Measurements from ENCODE around the gene RAB11FIP5.
"Not testable (repeated sequence)": the region's sequence is repeated elsewhere in the genome, so short reads cannot be mapped to it uniquely, and the experiment has no call there.

RAB11FIP5 gene

DNA sequence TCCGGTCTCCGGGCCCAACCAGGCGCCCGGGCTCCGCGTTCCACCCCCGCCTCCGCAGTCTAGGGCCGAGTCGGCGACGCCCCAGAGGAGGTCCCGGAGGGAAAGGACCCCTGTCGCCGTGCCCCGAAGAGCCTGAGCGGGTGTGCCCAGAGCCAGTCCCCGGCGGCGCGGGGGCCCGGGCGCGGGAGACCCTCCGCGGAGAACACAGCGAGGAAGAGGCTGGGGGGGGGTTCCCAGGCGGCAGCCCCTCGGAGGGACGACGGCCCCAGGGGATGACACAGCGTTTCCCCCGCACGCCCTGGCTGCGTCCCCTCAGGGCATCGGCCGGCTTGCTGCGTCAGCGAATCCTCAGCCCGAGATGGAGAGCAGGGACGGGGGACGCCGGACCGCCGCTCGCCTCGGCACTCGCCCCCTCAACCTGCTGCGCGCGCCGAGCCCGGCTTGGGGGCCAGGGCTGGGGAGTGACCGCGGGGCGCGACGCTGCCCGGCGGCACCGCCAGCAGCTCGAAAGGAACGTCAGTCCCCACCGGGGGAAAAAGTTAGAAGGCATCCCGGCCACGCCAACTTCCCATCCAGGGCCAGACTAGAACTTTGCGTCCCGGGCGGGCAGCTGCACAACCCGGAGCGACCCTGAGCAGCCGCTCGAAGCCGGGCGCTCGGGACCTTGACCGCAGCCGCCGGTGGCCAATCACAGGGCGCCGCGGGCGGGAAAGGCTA lies 41.9 kb downstream of the RAB11FIP5 start:
- TF ChIP-seq, protein P1, sequence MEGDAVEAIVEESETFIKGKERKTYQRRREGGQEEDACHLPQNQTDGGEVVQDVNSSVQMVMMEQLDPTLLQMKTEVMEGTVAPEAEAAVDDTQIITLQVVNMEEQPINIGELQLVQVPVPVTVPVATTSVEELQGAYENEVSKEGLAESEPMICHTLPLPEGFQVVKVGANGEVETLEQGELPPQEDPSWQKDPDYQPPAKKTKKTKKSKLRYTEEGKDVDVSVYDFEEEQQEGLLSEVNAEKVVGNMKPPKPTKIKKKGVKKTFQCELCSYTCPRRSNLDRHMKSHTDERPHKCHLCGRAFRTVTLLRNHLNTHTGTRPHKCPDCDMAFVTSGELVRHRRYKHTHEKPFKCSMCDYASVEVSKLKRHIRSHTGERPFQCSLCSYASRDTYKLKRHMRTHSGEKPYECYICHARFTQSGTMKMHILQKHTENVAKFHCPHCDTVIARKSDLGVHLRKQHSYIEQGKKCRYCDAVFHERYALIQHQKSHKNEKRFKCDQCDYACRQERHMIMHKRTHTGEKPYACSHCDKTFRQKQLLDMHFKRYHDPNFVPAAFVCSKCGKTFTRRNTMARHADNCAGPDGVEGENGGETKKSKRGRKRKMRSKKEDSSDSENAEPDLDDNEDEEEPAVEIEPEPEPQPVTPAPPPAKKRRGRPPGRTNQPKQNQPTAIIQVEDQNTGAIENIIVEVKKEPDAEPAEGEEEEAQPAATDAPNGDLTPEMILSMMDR (IDR thresholded peaks at IDR 0.05; ENCODE audit: low read depth, low read length): no peak

DNA sequence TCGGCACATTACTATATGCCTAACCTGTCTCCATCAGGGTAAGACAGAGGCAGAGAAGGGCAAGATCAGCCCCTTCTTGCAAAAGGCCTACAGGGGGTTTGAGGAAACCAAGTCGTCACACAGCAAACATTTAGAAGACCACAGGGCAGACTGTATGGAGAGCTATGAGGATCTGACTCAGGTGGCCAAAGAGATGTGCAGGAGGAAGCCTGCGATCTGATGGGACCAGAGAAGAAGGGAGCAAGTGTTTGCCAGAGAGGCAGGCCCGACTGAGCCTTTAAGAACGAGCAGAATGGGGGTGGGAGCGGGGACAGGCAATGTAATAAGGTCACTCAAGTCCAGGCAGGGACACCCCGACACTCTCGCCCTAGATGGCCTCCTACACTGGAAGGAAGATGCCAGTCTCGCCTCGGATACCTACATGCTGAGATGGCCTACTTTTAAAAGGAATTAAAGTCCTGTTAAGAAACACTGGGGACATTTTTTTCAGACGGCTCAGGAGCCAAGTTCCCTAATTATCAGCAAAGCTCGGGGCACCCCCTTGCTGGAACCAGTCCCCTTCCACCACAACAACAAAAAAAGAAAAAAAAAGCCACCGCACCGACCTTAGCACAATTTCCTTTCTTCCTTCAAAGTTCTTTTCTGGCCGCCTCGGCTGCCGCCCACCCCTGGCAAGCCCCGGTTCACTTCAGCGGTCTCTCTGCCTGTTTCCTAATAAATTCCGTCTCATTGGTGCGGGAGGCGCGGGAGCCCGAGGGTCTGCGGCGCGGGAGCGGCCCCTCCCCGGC lies 42.7 kb downstream of the RAB11FIP5 start:
- H3K4me3 ChIP-seq (ENCODE audit: low read depth, low read length): peak overlapping the region; percentile 75
- TF ChIP-seq, protein P1 (IDR thresholded peaks at IDR 0.05; ENCODE audit: low read depth, low read length): no peak
- in situ Hi-C loops (cut with HindIII; ENCODE audit: low sequenced_read_pairs): no loop called here
- peak; percentile 27 for DNase-seq (ENCODE audit: low read depth, low spot score)

More for the DNA sequence above, 41.9 kb downstream of the RAB11FIP5 start:
- DNase-seq (ENCODE audit: low read depth, low spot score): peak; percentile 20
- in situ Hi-C loops (cut with HindIII; ENCODE audit: low sequenced_read_pairs): no loop called here
- peak overlapping the region; percentile 75 for H3K4me3 ChIP-seq (ENCODE audit: low read depth, low read length)

DNA sequence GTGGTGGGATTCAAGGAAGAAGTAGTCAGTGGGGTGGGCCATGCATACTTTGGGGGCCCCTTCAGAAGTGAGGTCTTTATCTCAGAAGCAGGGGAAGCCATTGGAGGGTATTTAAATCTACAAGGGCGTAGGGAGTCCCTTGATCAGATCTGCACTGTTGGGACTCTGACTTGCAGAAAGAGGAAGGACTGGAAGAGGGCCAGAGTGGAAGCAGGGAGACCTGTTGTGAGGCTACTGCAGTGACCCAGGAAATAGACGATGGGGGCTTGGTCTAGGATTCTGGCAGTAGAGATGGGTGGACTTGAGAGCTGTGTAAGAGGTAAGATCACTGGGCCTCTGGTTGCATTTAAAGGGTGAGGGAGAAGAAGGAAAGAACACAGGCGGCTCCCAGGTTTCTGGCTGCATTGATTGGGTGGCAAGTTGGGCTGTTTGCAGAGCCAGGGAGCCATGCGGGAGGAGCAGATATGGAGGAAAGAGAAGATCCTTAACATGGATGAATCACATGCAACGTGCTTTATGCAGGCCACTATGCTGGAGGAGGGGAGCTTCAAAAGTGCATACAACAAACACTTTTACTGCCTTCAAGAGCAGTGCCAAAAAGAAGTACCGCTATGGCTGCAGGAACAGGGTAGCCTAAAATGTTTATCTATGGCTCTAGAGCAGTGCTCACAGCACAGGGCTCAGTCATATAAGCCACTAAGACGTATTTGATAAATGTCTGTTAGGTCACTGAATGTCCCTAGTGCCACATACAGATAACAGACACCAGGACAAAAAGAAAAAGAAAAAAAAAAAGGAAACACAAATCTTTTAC lies 43.5 kb downstream of the RAB11FIP5 start:
- DNase-seq (ENCODE audit: low read depth, low spot score): peak; percentile 18
- in situ Hi-C loops (cut with HindIII; ENCODE audit: low sequenced_read_pairs): no loop called here

DNA sequence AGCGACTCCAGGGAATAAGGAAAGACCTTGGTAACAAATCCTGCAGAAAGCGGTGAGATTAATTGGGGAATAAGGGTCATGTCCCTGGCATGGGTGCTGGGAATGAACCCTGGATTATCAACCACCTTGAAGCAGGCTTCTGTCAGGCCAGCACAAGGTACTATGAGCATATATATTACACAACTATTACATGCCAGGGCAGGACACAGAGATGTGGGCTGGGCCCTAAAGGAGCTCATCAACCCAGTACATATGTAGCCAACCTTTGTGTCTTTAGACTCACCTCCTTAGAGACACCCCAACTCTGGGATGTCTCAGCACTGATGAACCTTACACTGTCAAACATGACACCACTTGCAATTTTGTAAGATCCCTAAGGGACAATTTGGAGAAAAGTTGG lies 44.6 kb downstream of the RAB11FIP5 start:
- in situ Hi-C loops (cut with HindIII; ENCODE audit: low sequenced_read_pairs): no loop called here
- TF ChIP-seq, protein P1 (IDR thresholded peaks at IDR 0.05; ENCODE audit: low read depth, low read length): no peak

More for the DNA sequence above, 43.5 kb downstream of the RAB11FIP5 start:
- peak overlapping the region; percentile 75 for H3K4me3 ChIP-seq (ENCODE audit: low read depth, low read length)
- TF ChIP-seq, protein P1 (IDR thresholded peaks at IDR 0.05; ENCODE audit: low read depth, low read length): no peak

DNA sequence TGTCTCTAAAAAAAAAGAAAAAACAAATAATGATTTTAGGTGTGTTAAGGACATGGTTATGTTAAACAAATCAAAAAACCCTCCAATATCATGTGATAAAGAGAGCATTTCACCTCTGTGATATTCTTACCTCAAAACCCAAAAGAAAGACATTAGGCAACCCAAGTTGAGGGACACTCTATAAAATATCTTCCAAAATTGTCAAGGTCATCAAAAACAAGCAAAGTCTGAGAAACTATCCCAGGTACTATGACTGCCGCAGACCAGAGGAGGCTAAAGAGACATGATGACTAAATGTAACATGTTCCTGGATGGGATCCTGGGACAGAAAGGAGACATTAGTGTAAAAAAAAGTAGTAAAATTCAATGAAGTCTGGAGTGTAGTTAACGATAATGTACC lies 45.7 kb downstream of the RAB11FIP5 start:
- no peak overlapping the region for H3K4me3 ChIP-seq (ENCODE audit: low read depth, low read length)
- no peak for DNase-seq (ENCODE audit: low read depth, low spot score)
- in situ Hi-C loops (cut with HindIII; ENCODE audit: low sequenced_read_pairs): no loop called here
- TF ChIP-seq, protein P1 (IDR thresholded peaks at IDR 0.05; ENCODE audit: low read depth, low read length): no peak

More for the DNA sequence above, 44.6 kb downstream of the RAB11FIP5 start:
- no peak for DNase-seq (ENCODE audit: low read depth, low spot score)
- H3K4me3 ChIP-seq (ENCODE audit: low read depth, low read length): no peak overlapping the region

DNA sequence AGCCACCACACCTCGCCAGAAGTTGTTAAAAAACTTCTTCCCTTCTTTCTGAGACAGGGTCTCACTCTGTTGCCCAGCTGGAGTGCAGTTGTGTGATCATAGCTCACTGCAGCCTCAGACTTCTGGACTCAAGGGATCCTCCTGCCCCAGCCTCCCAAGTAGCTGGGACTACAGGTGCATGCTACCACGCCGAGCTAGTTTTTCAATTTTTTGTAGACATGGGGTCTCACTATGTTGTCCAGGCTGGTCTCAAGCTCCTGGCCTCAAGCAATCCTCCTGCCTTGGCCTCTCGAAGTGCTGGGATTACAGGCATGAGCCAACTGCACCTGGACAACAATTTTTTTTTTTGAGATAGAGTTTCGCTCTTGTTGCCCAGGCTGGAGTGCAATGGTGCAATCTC lies 47.7 kb downstream of the RAB11FIP5 start:
- DNase-seq (ENCODE audit: low read depth, low spot score); H3K4me3 ChIP-seq (ENCODE audit: low read depth, low read length); in situ Hi-C loops (cut with HindIII; ENCODE audit: low sequenced_read_pairs): not testable (repeated sequence)
